ENCODE measurements around the gene AHI1.

AHI1 gene

DNA sequence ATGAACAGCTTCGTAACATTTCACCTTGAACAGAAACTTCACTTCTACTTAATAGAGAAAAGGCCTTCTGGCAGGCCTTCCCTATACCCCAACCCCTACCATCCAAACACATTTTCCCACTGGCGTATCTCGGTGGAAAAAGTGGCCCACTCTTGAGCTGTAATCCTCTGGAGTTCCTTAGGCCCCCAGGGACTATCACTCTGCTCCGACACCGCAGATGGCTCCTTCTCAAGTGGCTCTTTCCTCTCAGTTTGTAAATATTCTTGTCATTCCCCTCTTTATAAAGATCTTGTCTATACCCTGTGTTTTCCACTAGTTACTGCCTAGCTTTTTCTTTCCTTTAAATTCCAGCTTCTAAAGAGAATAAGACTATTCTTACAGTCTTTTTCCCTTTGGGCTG is 207.7 kb downstream of the AHI1 start:
- FAIRE-seq: no peak

DNA sequence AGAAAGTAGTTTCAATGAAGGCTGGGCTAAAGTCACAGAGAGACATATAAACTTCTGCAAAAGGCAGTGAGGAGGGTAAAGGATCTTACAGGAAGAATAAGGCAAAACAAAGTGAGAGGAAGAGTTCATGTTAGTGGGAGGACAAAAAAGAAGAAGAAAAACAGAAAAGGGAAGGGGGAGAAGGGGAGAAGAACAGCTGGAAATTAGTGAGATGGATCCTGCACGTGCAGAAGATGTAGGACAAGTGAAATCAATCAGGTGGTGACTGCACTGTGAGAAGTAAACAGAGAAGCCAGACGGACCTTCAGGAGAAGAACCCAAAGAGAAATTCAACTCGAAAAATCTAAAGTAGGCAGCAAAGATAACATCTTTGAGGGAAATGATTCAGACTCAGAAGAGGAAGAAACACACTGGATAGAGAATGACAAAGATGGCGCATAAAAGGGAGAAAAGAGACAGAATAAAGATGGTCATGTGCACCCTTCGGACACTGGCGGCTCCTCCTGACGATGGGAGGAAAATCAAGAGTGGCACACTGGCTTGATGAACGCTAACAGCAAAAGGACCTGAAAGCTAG is 210.5 kb downstream of the AHI1 start:
- FAIRE-seq: no peak

DNA sequence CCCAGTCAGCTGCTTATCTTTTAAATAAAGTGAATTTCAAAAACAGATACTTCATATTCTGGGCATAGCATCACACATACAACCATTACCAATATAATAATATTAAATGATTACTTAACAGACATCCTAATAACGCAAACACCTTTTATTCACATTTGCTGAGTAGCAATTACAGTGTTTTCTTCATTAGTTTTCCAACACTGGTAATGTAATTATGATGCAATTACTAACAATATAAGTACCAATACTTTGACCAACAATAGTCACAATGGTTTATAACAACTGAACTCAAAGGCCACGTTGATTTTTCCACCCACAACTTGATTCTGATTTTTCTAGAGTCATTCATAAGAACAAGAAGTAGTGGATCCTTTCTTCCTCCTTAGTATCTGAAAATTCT is 212.4 kb downstream of the AHI1 start:
- FAIRE-seq: no peak

GRCh38 chr6:135283926-135284325 is 213.6 kb downstream of the AHI1 start:
- FAIRE-seq: no peak

- no peak for FAIRE-seq
These were observed 215.1 kb downstream of the AHI1 start for GRCh38 chr6:135282395-135282794.

DNA sequence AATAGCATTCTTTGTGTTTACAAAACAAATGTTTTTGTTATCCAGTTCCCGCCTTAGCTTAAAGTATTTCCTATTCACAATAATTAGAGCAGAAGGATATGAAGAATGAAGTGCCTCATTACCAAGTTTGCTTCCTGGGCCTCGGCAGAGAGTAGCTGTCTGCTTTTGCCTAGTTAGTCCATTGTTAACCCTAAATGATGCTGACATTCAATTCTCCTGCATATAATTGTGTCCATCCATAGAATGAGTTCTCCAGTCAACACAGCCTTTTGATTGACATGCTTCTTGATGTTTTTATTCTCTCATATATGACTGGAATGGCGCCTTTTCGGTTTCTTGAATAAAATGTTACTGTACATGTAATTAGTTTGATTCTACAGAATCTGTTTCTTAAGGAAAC is 215.6 kb downstream of the AHI1 start:
- no peak for FAIRE-seq

- FAIRE-seq: no peak
These were observed 216.3 kb downstream of the AHI1 start for GRCh38 chr6:135281227-135281626.

DNA sequence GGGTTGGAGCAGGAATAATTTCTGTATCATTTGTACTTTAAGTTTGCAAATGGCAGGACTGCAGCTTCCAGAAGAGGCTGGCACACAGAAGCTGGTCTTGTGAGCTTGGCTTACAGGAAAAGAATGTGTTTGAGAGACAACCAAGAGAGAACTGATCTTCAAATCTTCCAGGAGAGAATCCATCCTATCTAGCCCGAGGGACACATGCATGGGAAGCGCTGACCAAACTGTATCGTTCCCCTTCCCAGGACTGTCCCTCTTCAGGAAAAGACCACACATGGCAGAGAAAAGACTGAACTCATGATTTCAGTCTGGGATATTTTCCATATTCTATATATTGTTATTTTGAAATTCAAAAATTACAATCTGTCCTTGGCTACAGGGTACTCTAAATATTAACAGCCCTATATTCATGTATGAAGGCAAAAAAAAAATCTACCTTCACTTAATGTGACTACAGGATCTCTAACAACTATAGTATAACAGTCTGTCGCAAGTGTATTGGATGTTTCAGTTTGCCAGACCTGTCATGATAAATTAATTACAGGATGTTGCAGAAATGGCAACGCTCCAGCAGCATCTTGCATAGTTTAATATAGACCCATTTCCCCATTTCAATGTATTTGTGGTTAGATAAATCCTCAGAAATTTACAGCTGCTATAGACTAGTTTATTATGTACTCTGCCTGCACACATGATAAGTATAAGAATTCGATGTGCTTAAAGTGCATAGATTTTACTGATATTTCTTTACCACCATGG is 217.0 kb downstream of the AHI1 start:
- no peak for FAIRE-seq

- FAIRE-seq: no peak
These were observed 220.1 kb downstream of the AHI1 start for GRCh38 chr6:135277422-135277821.

DNA sequence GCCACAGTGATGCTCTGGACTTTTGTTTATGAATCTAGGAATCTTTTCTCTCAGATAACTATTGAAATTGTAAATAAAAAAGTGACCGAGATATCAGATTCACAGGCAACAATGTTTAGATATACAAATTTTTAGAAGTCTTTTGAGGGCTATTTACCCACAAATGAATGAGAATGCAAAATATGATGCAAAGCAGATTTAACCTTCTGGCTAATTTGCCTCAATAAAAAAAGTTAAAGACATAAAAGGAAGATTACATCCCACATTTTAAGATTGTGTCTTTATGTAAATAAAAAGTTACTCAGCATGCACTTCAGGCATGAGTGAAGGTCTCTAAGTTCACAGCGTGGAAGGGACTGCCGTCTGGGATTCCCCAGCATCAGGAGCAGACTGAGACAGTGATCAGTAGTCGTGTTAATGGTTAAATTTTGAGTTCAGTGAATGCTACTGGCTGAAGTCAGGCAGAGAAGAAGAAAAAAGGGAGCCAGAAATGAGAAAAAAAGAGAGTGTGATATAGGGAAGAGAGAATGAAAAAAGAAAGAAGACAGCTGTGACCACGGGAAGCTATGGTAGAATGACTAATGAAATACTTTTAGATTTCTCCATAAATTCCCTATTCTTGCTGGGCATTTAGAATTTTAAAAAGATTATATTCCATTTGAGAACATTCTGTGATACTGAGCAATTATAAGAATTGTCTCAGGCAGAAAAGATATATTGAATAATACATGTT is 222.8 kb downstream of the AHI1 start:
- FAIRE-seq: no peak

- no peak for FAIRE-seq
These were observed 225.9 kb downstream of the AHI1 start for GRCh38 chr6:135271626-135272025.

GRCh38 chr6:135270676-135271536 is 226.6 kb downstream of the AHI1 start:
- FAIRE-seq: no peak

GRCh38 chr6:135269481-135269891 is 228.1 kb downstream of the AHI1 start:
- no peak for FAIRE-seq

- no peak for FAIRE-seq
These were observed 228.8 kb downstream of the AHI1 start for GRCh38 chr6:135268740-135269139.

GRCh38 chr6:135268263-135268662 is 229.3 kb downstream of the AHI1 start:
- FAIRE-seq: no peak

DNA sequence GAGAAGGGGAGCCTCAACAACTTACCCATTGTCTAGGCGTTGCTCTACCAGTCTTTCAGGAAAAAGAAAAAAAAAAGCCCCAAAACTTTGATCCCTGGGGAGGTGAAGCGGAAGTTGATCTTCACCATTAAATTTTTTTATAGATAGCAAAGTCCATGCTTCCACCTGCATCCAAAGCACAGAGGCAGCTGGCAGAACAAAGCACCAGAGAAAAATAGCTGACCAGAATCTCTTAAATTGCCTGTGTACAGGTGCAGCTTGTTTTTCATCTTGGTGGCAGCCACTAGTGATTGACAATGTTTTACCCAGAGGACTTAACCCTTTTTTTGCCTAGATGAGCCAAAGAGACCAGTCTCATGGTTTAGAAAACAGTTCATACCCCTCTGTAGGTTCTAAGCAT is 230.5 kb downstream of the AHI1 start:
- FAIRE-seq: no peak

DNA sequence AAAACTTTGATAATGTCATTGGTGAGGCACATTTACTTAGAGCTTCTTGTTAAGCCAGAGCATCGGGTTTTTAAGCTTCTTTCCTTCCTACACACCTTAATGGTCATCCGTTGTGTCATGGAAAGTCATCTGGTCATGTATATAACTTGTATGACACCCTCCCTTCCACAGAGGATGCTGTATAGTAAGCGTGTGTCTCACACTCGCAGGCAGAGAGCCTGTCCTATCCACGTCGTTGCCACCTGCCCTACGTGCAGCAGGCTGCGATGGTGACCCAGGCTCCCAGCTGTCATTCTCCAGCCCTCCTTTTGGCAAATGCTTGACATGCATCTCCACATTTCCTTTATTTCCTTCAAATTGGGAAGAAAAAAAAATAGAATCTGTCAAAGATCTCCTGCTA is 230.9 kb downstream of the AHI1 start:
- FAIRE-seq: no peak

DNA sequence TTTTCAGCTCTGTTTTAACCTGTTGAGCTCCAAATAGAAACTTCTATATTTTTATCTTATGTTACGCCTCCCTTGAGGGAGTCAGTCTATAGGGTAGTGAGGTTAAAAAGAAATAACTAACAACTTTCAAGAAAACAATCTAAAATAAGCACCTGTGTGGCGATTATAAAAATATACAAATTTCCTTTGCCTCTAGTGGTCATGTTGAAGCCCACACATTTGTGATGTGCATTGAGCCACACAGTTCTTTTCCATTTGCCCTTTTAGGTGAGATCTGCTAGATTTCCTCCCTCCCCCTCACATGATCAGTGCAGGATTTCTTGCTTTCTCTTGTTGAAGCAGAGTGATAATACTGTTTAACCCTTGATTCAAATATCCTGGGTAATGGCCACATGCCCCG is 232.3 kb downstream of the AHI1 start:
- no peak for FAIRE-seq

GRCh38 chr6:135261872-135262725 is 235.4 kb downstream of the AHI1 start:
- no peak for FAIRE-seq

- FAIRE-seq: no peak
These were observed 236.9 kb downstream of the AHI1 start for GRCh38 chr6:135260612-135261011.

DNA sequence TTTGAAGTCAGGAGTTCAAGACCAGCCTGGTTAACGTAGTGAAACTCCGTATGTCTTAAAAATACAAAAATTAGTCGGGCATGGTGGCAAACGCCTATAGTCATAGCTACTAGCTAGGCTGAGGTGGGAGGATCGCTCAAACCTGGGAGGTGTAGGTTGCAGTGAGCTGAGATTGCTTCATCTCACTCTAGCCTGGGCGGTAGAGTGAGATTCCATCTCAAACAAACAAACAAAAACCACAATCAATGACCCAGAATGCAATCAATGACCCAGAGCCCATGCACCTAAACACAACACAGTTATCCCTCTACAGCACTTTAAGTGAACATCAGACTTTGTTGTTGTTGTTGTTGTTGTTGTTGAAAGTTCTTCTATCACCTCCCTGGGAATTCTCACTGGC is 238.6 kb downstream of the AHI1 start:
- FAIRE-seq: no peak
